Right atrium auricular region (tissue), 2 donors: ENCODE measurements around the gene HOXA5. TPM values are rescaled to one million over a fixed set of nuclear protein-coding genes. Genes with fewer than 3 reads are reported as not detected.

ENCODE experiments used
- DNase-seq: peaks from one replicate; pipeline ENCODE4 v3.0.0-alpha.2; 2019; ENCODE audit warnings: low spot score
- H3K27ac ChIP-seq, 2 donors: fragments of 200-600 bp; sonication (generic); 1 replicate in 1 of 2; 2 replicates in 1 of 2; pipeline ENCODE4 v1.5.1; 2016 to 2019
- H3K27me3 ChIP-seq, 2 donors: fragments of 200-600 bp; sonication (generic); one replicate each; pipeline versions ENCODE4 v1.5.1 to v1.6.0; 2017 to 2019
- H3K36me3 ChIP-seq: fragments of 200-600 bp; sonication (generic); one replicate; pipeline ENCODE4 v1.5.1; 2016
- H3K4me1 ChIP-seq, 2 donors: fragments of 200-600 bp; sonication (generic); one replicate each; pipeline versions ENCODE4 v1.5.1 to v1.6.0; 2017 to 2019
- H3K4me3 ChIP-seq, 2 donors: fragments of 200-600 bp; sonication (generic); 1 replicate in 1 of 2; 2 replicates in 1 of 2; pipeline ENCODE4 v1.5.1; 2017 to 2019; ENCODE audit warnings: mild to moderate bottlenecking in 1 of 2, moderate library complexity in 1 of 2
- H3K9me3 ChIP-seq, 2 donors: fragments of 200-600 bp; sonication (generic); one replicate each; pipeline ENCODE4 v1.5.1; 2019
- CTCF ChIP-seq, 2 donors: fragments of 200-600 bp; sonication (generic); IDR thresholded peaks; one replicate each; pipeline ENCODE4 v1.5.1; 2019; ENCODE audit warnings: antibody characterized with exemption in 2 of 2
- total RNA-seq, 2 donors: library from RNA; depleted of rRNA; stranded (reverse); fragments of >200 nt; gene quantifications; one replicate each; pipeline ENCODE4 v1.1.0, GENCODE V29; 2016

Gene HOXA5
- total RNA-seq, 2 donors from 2014 or later = 0.24 to 0.96 TPM

DNA sequence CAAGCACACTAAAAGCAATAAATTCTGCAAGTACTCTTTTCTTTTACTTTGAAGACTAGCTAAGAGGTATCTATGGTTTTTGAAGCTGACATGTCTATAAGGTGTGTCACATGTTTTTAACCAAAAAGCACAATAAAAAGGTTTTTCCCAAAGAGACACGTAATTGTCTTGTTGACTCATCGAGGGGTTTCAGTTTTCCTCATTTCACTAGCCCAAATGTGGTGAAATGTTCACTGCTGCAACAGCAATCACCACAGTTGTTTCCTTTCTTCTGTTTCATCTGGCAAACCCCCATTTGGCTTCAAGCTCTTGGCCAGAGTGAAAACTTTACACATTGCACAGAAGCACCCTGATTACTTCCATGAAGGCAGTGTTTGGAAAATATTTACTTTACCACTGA is 9.1 kb downstream of the HOXA5 start:
- H3K9me3 ChIP-seq = no peaks in the 10 kb centered on the region
- peaks cover 23 to 32% of the 10 kb centered on the region in 2 donors for H3K27me3 ChIP-seq
- H3K36me3 ChIP-seq = no peaks in the 10 kb centered on the region
- H3K27ac ChIP-seq = no peak overlapping the region
- H3K4me3 ChIP-seq = no peak overlapping the region
- no peak for TF ChIP-seq CTCF (IDR thresholded peaks at IDR 0.05)
- peaks cover 0 to 12% of the 10 kb centered on the region in 2 donors for H3K4me1 ChIP-seq
- no peak for DNase-seq

DNA sequence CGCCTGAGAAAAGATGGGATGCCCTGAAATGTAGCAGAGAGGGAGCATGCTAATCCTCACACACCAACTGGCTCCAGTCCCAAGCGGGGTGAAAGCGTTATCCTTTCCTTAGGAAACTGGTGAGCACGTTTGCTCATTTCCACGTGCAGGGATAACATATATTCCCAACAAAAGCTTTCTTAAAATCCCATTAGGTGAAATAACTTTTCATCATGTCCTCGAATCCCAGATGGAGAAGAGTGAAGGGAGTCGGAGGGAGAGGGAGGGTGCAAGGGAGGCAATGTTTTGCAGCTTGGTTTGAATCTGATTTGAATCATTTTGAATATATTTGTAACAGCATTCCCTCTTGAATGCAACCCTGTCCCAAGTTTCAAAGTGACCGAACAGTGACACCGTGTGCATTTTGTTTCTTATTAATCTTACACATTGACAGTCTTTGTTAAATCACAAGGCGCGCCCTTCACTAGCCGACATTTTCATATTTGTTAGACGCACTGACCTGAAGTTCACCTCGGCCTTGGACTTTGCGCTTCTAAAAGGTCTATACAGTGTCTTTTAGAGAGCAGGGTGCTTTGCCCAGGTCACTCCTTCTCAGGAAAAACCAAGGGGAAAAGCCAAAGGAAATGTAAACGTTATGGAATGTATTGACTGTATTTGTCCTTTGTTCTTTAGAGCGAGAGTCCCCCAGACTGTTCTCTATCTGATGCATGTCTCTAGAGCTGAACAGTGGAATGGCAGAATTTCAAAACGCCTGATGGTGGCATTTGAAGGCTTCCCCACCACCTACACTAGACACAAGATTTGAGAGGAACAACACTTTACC is 9.9 kb downstream of the HOXA5 start:
- Histone ChIP-seq H3K4me1 (peaks cover 0 to 10% of the 10 kb centered on the region in 2 donors), H3K4me3 (no peak overlapping the region), H3K27me3 (peaks cover 21 to 28% of the 10 kb centered on the region in 2 donors), H3K9me3 (no peaks in the 10 kb centered on the region), H3K27ac (no peak overlapping the region), H3K36me3 (no peaks in the 10 kb centered on the region)
- TF ChIP-seq CTCF (IDR thresholded peaks at IDR 0.05) = no peak
- no peak for DNase-seq

- no peaks in the 10 kb centered on the region for H3K9me3 ChIP-seq
- no peaks in the 10 kb centered on the region for H3K36me3 ChIP-seq
- H3K27me3 ChIP-seq = peaks cover 21 to 28% of the 10 kb centered on the region in 2 donors
- H3K27ac ChIP-seq = no peak overlapping the region
- no peak overlapping the region for H3K4me3 ChIP-seq
- peaks cover 0 to 10% of the 10 kb centered on the region in 2 donors for H3K4me1 ChIP-seq
- TF ChIP-seq CTCF (IDR thresholded peaks at IDR 0.05) = no peak
- DNase-seq = no peak
Measured at GRCh38 chr7:27132978-27133377, 10.5 kb downstream of the HOXA5 start.

DNA sequence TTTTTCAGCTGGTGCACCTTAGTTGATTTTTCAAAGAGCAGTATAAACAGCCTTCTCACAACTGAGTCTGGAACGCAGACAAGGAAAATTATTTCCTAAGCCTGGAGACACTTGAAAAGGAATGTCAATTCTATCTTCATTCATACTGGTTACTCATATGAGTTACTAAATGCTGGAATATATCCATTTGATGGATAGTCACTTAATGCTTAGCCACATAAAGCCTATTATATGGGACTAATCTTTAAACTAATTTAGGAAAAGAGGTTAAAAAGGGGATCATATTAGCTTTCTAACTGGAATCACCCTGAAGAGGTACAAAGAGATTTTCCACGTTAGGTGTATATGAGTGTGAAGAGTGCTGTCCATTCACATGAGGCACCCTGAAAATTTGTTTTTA is 11.3 kb downstream of the HOXA5 start:
- Histone ChIP-seq H3K27ac (no peak overlapping the region), H3K27me3 (peaks cover 21 to 28% of the 10 kb centered on the region in 2 donors), H3K4me3 (no peak overlapping the region), H3K36me3 (no peaks in the 10 kb centered on the region), H3K9me3 (no peaks in the 10 kb centered on the region), H3K4me1 (peaks cover 0 to 10% of the 10 kb centered on the region in 2 donors)
- TF ChIP-seq CTCF (IDR thresholded peaks at IDR 0.05) = no peak
- DNase-seq = no peak

DNA sequence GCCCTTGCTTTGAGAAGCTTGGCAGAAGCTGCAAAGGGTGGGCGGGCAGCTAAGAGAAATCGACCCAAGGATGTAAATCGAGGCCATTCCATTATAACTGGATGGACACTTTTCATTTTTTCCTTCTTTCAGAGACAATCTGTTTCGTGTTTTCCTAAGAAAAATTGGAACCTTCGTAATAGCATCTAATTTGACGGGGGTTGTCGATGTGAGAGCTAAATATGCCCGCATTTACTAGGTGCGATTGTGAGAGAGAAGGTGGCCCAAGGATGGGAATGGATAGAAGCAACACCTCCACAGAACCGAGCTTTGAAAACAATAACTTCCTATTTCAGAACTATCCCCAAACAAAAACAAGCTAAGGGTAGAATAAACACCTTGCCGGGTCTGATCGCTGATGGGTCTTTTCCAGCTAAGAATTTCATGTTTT is 12.1 kb downstream of the HOXA5 start:
- H3K27me3 ChIP-seq = peaks cover 16 to 28% of the 10 kb centered on the region in 2 donors
- H3K9me3 ChIP-seq = no peaks in the 10 kb centered on the region
- H3K4me1 ChIP-seq = peaks cover 0 to 10% of the 10 kb centered on the region in 2 donors
- H3K27ac ChIP-seq = no peak overlapping the region
- H3K4me3 ChIP-seq = peak overlapping the region; percentile 39 to 58
- DNase-seq = no peak
- no peak for TF ChIP-seq CTCF (IDR thresholded peaks at IDR 0.05)
- H3K36me3 ChIP-seq = no peaks in the 10 kb centered on the region
